Activated T-cell treated with anti-CD3 and anti-CD28 coated beads for 4 hours (primary cell): Measurements from ENCODE around the gene FAM169A.
"Not testable (repeated sequence)": the region's sequence is repeated elsewhere in the genome, so short reads cannot be mapped to it uniquely, and the experiment has no call there.

Experiments
- DNase-seq: peaks from one replicate; pipeline ENCODE4 v3.0.0-alpha.2; 2020

The FAM169A gene

GRCh38 chr5:74791669-74792068 is 74.5 kb downstream of the FAM169A start:
- DNase-seq = not testable (repeated sequence)

- DNase-seq = no peak
These were observed 78.8 kb downstream of the FAM169A start for GRCh38 chr5:74787424-74787823.

GRCh38 chr5:74786851-74787250 is 79.3 kb downstream of the FAM169A start:
- no peak for DNase-seq

GRCh38 chr5:74778609-74779008 is 87.6 kb downstream of the FAM169A start:
- DNase-seq = no peak

GRCh38 chr5:74772359-74772758 is 93.8 kb downstream of the FAM169A start:
- no peak for DNase-seq

GRCh38 chr5:74767579-74767913 is 98.6 kb downstream of the FAM169A start:
- DNase-seq = peak; percentile 18

GRCh38 chr5:74766849-74767578 is 99.2 kb downstream of the FAM169A start, which contains the start of the genes GFM2 and NSA2:
Gene GFM2, minus strand, starts transcription at chr5:74767117. Its CDS starts 3,375 bp downstream, at chr5:74763742.
Gene NSA2, plus strand, starts transcription at chr5:74767249. Its CDS starts 112 bp downstream, at chr5:74767361.
- peak; percentile 92 for DNase-seq

GRCh38 chr5:74766418-74766848 is 99.8 kb downstream of the FAM169A start:
- DNase-seq = peak; percentile 7

GRCh38 chr5:74765929-74766328 is 100.3 kb downstream of the FAM169A start:
- DNase-seq = no peak

GRCh38 chr5:74765201-74765600 is 101.0 kb downstream of the FAM169A start:
- no peak for DNase-seq

GRCh38 chr5:74763504-74763903 is 102.7 kb downstream of the FAM169A start:
- DNase-seq = no peak

GRCh38 chr5:74762599-74762998 is 103.6 kb downstream of the FAM169A start:
- DNase-seq = no peak

- no peak for DNase-seq
These were observed 104.9 kb downstream of the FAM169A start for GRCh38 chr5:74761241-74761640.

GRCh38 chr5:74748742-74749141 is 117.4 kb downstream of the FAM169A start:
- not testable (repeated sequence) for DNase-seq

GRCh38 chr5:74738406-74738805 is 127.8 kb downstream of the FAM169A start:
- no peak for DNase-seq

- DNase-seq = no peak
These were observed 129.4 kb downstream of the FAM169A start for GRCh38 chr5:74736759-74737158.
